Liver (tissue), 9 donors: ENCODE measurements around the gene NGRN. TPM values are rescaled to one million over a fixed set of nuclear protein-coding genes. Genes with fewer than 3 reads are reported as not detected.
A peak's percentile ranks its signal among the peaks of the same experiment; 100 is the strongest.

Experiments
- DNase-seq: peaks from one replicate; pipeline ENCODE4 v3.0.0-alpha.2; 2017; ENCODE audit warnings: low spot score
- H3K27ac ChIP-seq, 2 donors: one replicate each; pipeline ENCODE4 v1.7.0; 2013; ENCODE audit warnings: inconsistent platforms in 2 of 2, low read length in 2 of 2, control low read depth in 1 of 2, low read depth in 1 of 2, mild to moderate bottlenecking in 1 of 2
- H3K27me3 ChIP-seq, 4 donors: one replicate each; pipeline versions ENCODE4 v1.6.1 to v1.7.0; 2013; ENCODE audit warnings: low read length in 3 of 4, inconsistent platforms in 1 of 4, mild to moderate bottlenecking in 1 of 4, moderate library complexity in 1 of 4; ENCODE audit not compliant: control insufficient read depth in 4 of 4, insufficient read depth in 4 of 4
- H3K36me3 ChIP-seq, 4 donors: one replicate each; pipeline versions ENCODE4 v1.6.1 to v1.7.0; 2013; ENCODE audit warnings: low read length in 3 of 4, mild to moderate bottlenecking in 3 of 4, low read depth in 1 of 4, moderate library complexity in 1 of 4; ENCODE audit not compliant: control insufficient read depth in 4 of 4, insufficient read depth in 3 of 4
- H3K4me1 ChIP-seq, 4 donors: one replicate each; pipeline versions ENCODE4 v1.6.1 to v1.7.0; 2013; ENCODE audit warnings: low read length in 3 of 4, mild to moderate bottlenecking in 3 of 4, moderate library complexity in 1 of 4; ENCODE audit not compliant: control insufficient read depth in 4 of 4, insufficient read depth in 4 of 4
- H3K4me3 ChIP-seq, 3 donors: one replicate each; pipeline versions ENCODE4 v1.6.1 to v1.7.0; 2013; ENCODE audit warnings: low read length in 3 of 3, control low read depth in 1 of 3, low read depth in 1 of 3, mild to moderate bottlenecking in 1 of 3
- H3K9ac ChIP-seq, 2 donors: one replicate each; pipeline ENCODE4 v1.7.0; 2013; ENCODE audit warnings: low read length in 2 of 2, mild to moderate bottlenecking in 2 of 2, moderate library complexity in 2 of 2, control low read depth in 1 of 2, low read depth in 1 of 2
- H3K9me3 ChIP-seq, 4 donors: one replicate each; pipeline versions ENCODE4 v1.6.1 to v1.7.0; 2013; ENCODE audit warnings: low read length in 3 of 4; ENCODE audit not compliant: control insufficient read depth in 4 of 4
- ATF3 ChIP-seq: IDR thresholded peaks from 2 replicates; pipeline ENCODE4 v1.6.1; 2016; ENCODE audit warnings: antibody characterized with exemption
- CTCF ChIP-seq: fragments of 150-350 bp; IDR thresholded peaks from 2 replicates; pipeline ENCODE4 v1.5.1; 2017; ENCODE audit warnings: improper control_type of control experiment, low read depth, low read length; ENCODE audit not compliant: missing input control
- EGR1 ChIP-seq, 2 donors: IDR thresholded peaks; 2 replicates each; pipeline ENCODE4 v1.6.1; 2016 to 2018; ENCODE audit warnings: antibody characterized with exemption in 2 of 2, low read depth in 2 of 2
- FOXA1 ChIP-seq: IDR thresholded peaks from 2 replicates; pipeline ENCODE4 v1.6.1; 2016; ENCODE audit warnings: antibody characterized with exemption
- GABPA ChIP-seq, 2 donors: IDR thresholded peaks in 1 of 2; conservative IDR thresholded peaks in 1 of 2; 2 replicates each; pipeline ENCODE4 v1.6.1; 2016; ENCODE audit warnings: antibody characterized with exemption in 2 of 2, mild to moderate bottlenecking in 1 of 2, moderate library complexity in 1 of 2
- HNF4A ChIP-seq, 2 donors: conservative IDR thresholded peaks; 2 replicates each; pipeline ENCODE4 v1.6.1; 2016; ENCODE audit warnings: antibody characterized with exemption in 2 of 2, mild to moderate bottlenecking in 2 of 2
- HNF4G ChIP-seq: IDR thresholded peaks from 2 replicates; pipeline ENCODE4 v1.6.1; 2016; ENCODE audit warnings: antibody characterized with exemption
- JUND ChIP-seq, 2 donors: IDR thresholded peaks; 2 replicates each; pipeline ENCODE4 v1.6.1; 2016; ENCODE audit warnings: antibody characterized with exemption in 2 of 2
- MAX ChIP-seq: IDR thresholded peaks from 2 replicates; pipeline ENCODE4 v1.6.1; 2016; ENCODE audit warnings: antibody characterized with exemption
- NR2F2 ChIP-seq: IDR thresholded peaks from 2 replicates; pipeline ENCODE4 v1.6.1; 2016; ENCODE audit warnings: antibody characterized with exemption
- RAD21 ChIP-seq, 2 donors: IDR thresholded peaks; 2 replicates each; pipeline ENCODE4 v1.6.1; 2016; ENCODE audit warnings: antibody characterized with exemption in 2 of 2, mild to moderate bottlenecking in 2 of 2
- REST ChIP-seq: IDR thresholded peaks from 2 replicates; pipeline ENCODE4 v1.6.1; 2016; ENCODE audit warnings: antibody characterized with exemption, mild to moderate bottlenecking
- RXRA ChIP-seq, 2 donors: IDR thresholded peaks; 2 replicates each; pipeline ENCODE4 v1.6.1; 2017 to 2018; ENCODE audit warnings: antibody characterized with exemption in 2 of 2, mild to moderate bottlenecking in 1 of 2
- SP1 ChIP-seq: IDR thresholded peaks from 2 replicates; pipeline ENCODE4 v1.6.1; 2018; ENCODE audit warnings: antibody characterized with exemption, mild to moderate bottlenecking
- YY1 ChIP-seq: IDR thresholded peaks from 2 replicates; pipeline ENCODE4 v1.6.1; 2016; ENCODE audit warnings: antibody characterized with exemption, mild to moderate bottlenecking
- ZBTB33 ChIP-seq: IDR thresholded peaks from 2 replicates; pipeline ENCODE4 v1.6.1; 2016; ENCODE audit warnings: antibody characterized with exemption
- WGBS: extraction: QIAGEN DNeasy Blood & Tissue Kit; methylation state at CpG from one replicate; pipeline ENCODE4 v1.1.7; 2013; 5-methylcytosine and 5-hydroxymethylcytosine counted together
- polyA plus RNA-seq, 2 donors: library from polyadenylated mRNA; stranded (reverse) in 1 of 2; unstranded in 1 of 2; fragments of 200-250 nt in 1 of 2; fragments of >200 nt in 1 of 2; fragmentation: Nextera tagmentation in 1 of 2; extraction: Ambion mirVana in 1 of 2; gene quantifications; one replicate each; pipeline versions ENCODE4 v1.2.1 to v1.2.3, GENCODE V29; 2013 to 2015
- total RNA-seq, 2 donors: library from RNA; depleted of rRNA; stranded (reverse); fragments of >200 nt; gene quantifications; one replicate each; pipeline ENCODE4 v1.2.3, GENCODE V29; 2014
- donor health status: healthy.
- donor health status: healthy.
- donor health status: healthy.
- donor health status: healthy.
- donor health status: healthy.

NGRN gene
- total and polyA plus RNA-seq, 4 donors = 22.8 to 26.6 (median 24.9) TPM

GRCh38 chr15:90262426-90262825 lies 3.0 kb upstream of the NGRN start:
- H3K27ac ChIP-seq = no peak overlapping the region
- H3K36me3 ChIP-seq = no peaks in the 10 kb centered on the region
- DNase-seq = no peak
- no peak for TF ChIP-seq RAD21 (IDR thresholded peaks at IDR 0.05)
- no peak for TF ChIP-seq JUND (IDR thresholded peaks at IDR 0.05)
- TF ChIP-seq GABPA (IDR thresholded peaks at IDR 0.05 in 1 of 2, conservative IDR thresholded peaks at IDR 0.05 in 1 of 2) = no peak
- TF ChIP-seq SP1 = no peak
- no peak for TF ChIP-seq REST
- TF ChIP-seq ZBTB33 = no peak
- 72% methylated on average over 5 of the region's 5 CpGs for WGBS
- no peak overlapping the region for H3K9ac ChIP-seq
- H3K27me3 ChIP-seq = no peaks in the 10 kb centered on the region
- peaks cover 5 to 21% (median 17%) of the 10 kb centered on the region in 4 donors for H3K4me1 ChIP-seq
- H3K9me3 ChIP-seq = no peaks in the 10 kb centered on the region
- no peak overlapping the region for H3K4me3 ChIP-seq

- Histone ChIP-seq H3K27ac (peak overlapping the region; percentile 96), H3K9me3 (no peaks in the 10 kb centered on the region), H3K4me1 (peaks cover 5 to 26% (median 22%) of the 10 kb centered on the region in 4 donors), H3K9ac (peak overlapping the region; percentile 91 to 95), H3K4me3 (peak overlapping the region; percentile 71 to 95 (median 79)), H3K27me3 (no peaks in the 10 kb centered on the region), H3K36me3 (no peaks in the 10 kb centered on the region)
- 20% methylated on average over 4 of the region's 4 CpGs for WGBS
- TF ChIP-seq RAD21 (IDR thresholded peaks at IDR 0.05) (no peak), HNF4A (conservative IDR thresholded peaks at IDR 0.05) (peak; percentile 80 to 82), FOXA1 (no peak), YY1 (peak; percentile 43), RXRA (IDR thresholded peaks at IDR 0.05) (peak; percentile 64 to 77), NR2F2 (no peak), MAX (no peak), HNF4G (peak; percentile 42), ZBTB33 (no peak), EGR1 (IDR thresholded peaks at IDR 0.05; ENCODE audit: low read depth in 2 of 2) (no peak), SP1 (peak; percentile 61), ATF3 (no peak), GABPA (IDR thresholded peaks at IDR 0.05 in 1 of 2, conservative IDR thresholded peaks at IDR 0.05 in 1 of 2) (no peak), JUND (IDR thresholded peaks at IDR 0.05) (peak; percentile 44 to 81), CTCF (no peak)
- no peak for DNase-seq
Observed at GRCh38 chr15:90264671-90265070, 801 bp upstream of the NGRN start.
